Right lobe of liver (tissue), 6 donors: Measurements from ENCODE around the gene CORO7. TPM values are rescaled to one million over a fixed set of nuclear protein-coding genes. Genes with fewer than 3 reads are reported as not detected.

Experiments
- ATAC-seq, 4 donors: fragments of 200-7000 bp; cut with Tn5 transposase; one replicate each; pipeline ENCODE4 v1.9.1; 2020; ENCODE audit warnings: mild to moderate bottlenecking in 4 of 4, moderate library complexity in 4 of 4
- DNase-seq, 3 donors: peaks; one replicate each; pipeline ENCODE4 v3.0.0-alpha.2; 2020
- H3K27ac ChIP-seq, 3 donors: fragments of 200-600 bp; one replicate each; pipeline ENCODE4 v1.8.0; 2022
- H3K27me3 ChIP-seq, 2 donors: fragments of 200-600 bp; one replicate each; pipeline ENCODE4 v1.8.0; 2022
- H3K36me3 ChIP-seq, 4 donors: fragments of 200-600 bp; sonication (generic) in 1 of 4; one replicate each; pipeline versions ENCODE4 v1.5.1 to v1.8.0; 2017 to 2022; ENCODE audit warnings: control low read depth in 1 of 4
- H3K4me1 ChIP-seq, 4 donors: fragments of 200-600 bp; sonication (generic) in 1 of 4; one replicate each; pipeline versions ENCODE4 v1.5.1 to v1.8.0; 2017 to 2022; ENCODE audit warnings: control low read depth in 1 of 4
- H3K4me3 ChIP-seq, 3 donors: fragments of 200-600 bp; one replicate each; pipeline ENCODE4 v1.8.0; 2022
- H3K9me3 ChIP-seq, 4 donors: fragments of 200-600 bp; sonication (generic) in 1 of 4; one replicate each; pipeline versions ENCODE4 v1.5.1 to v1.8.0; 2017 to 2022; ENCODE audit warnings: control low read depth in 1 of 4
- POLR2A ChIP-seq: fragments of 450-650 bp; IDR thresholded peaks from one replicate; pipeline ENCODE4 v1.6.1; 2017; ENCODE audit warnings: antibody characterized with exemption, mild to moderate bottlenecking
- WGBS: methylation state at CpG from one replicate; pipeline ENCODE4 v1.1.6; 2018; ENCODE audit warnings: low coverage, low lambda C conversion rate; ENCODE audit not compliant: insufficient coverage; ENCODE audit errors: missing lambda C conversion rate; 5-methylcytosine and 5-hydroxymethylcytosine counted together
- intact Hi-C, 2 donors: fragments of 100-400 bp; cut with DNase I; formaldehyde crosslinking; loops; one replicate each; pipeline versions ENCODE4 v1.11.2 to v1.14.1; 2022
- total RNA-seq, 6 experiments: library from RNA; depleted of rRNA in 2 of 6; stranded (reverse); fragments of >200 nt in 2 of 6; fragmentation: NEBNext Ultra II Directional in 3 of 6; extraction: Animal tissue kit (Norgen Biotek cat#: 25700) in 3 of 6; gene quantifications; one replicate each; pipeline versions ENCODE4 v1.1.0 to v1.2.4, GENCODE V29; 2016 to 2023
- TF ChIP-seq, protein P1 (sequence below), 4 donors: fragments of 200-600 bp in 3 of 4; fragments of 450-650 bp in 1 of 4; IDR thresholded peaks; one replicate each; pipeline versions ENCODE4 v1.5.1 to v1.8.0; 2016 to 2022; ENCODE audit warnings: antibody characterized with exemption in 4 of 4, mild to moderate bottlenecking in 2 of 4
- donor health status: DM: no; HTN: yes; CAD: no.
- donor health status: DM: no; HTN: no; CAD: no.
- donor health status: DM: no; HTN: no; CAD: no.
- donor health status: DM: no; HTN: yes; CAD: no.
- donor health status: DM: no; HTN: yes; CAD: no.

Gene CORO7
- total RNA-seq, 6 experiments from 2014 or later: 7.8 to 22.9 (median 13.3) TPM

DNA sequence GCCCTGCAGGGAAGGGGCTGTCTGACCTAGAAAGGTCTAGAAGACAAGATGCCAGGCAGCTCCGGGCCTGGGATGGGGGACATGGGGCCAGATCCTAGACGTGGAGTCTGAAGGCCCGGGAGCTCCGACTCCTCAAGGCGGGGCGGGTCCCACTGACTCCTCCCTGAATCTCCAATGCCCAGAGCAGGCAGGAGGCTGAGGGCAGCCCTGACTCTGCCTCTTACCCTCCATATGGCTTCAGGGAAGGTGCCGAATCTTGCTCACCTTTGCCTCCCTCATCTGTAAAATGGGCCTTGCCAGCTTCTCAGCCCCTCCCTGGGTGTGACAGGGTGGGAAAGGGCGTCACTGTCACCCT lies 30.0 kb downstream of the CORO7 start:
- WGBS: 60% methylated on average over 1 of the region's 8 CpGs
- H3K36me3 ChIP-seq: peaks cover 0 to 21% (median 7%) of the 10 kb centered on the region in 4 donors
- intact Hi-C loops: no loop called here
- peak in 1 of 4 donors; percentile 5 for ATAC-seq
- H3K4me1 ChIP-seq: peaks cover 0 to 4% (median 0%) of the 10 kb centered on the region in 4 donors
- no peak overlapping the region for H3K27ac ChIP-seq
- H3K4me3 ChIP-seq: no peak overlapping the region
- H3K27me3 ChIP-seq: no peaks in the 10 kb centered on the region
- H3K9me3 ChIP-seq: no peaks in the 10 kb centered on the region
- TF ChIP-seq, protein P1, sequence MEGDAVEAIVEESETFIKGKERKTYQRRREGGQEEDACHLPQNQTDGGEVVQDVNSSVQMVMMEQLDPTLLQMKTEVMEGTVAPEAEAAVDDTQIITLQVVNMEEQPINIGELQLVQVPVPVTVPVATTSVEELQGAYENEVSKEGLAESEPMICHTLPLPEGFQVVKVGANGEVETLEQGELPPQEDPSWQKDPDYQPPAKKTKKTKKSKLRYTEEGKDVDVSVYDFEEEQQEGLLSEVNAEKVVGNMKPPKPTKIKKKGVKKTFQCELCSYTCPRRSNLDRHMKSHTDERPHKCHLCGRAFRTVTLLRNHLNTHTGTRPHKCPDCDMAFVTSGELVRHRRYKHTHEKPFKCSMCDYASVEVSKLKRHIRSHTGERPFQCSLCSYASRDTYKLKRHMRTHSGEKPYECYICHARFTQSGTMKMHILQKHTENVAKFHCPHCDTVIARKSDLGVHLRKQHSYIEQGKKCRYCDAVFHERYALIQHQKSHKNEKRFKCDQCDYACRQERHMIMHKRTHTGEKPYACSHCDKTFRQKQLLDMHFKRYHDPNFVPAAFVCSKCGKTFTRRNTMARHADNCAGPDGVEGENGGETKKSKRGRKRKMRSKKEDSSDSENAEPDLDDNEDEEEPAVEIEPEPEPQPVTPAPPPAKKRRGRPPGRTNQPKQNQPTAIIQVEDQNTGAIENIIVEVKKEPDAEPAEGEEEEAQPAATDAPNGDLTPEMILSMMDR (IDR thresholded peaks at IDR 0.05): no peak
- no peak for TF ChIP-seq POLR2A
- DNase-seq: peak in 1 of 3 donors; percentile 18

DNA sequence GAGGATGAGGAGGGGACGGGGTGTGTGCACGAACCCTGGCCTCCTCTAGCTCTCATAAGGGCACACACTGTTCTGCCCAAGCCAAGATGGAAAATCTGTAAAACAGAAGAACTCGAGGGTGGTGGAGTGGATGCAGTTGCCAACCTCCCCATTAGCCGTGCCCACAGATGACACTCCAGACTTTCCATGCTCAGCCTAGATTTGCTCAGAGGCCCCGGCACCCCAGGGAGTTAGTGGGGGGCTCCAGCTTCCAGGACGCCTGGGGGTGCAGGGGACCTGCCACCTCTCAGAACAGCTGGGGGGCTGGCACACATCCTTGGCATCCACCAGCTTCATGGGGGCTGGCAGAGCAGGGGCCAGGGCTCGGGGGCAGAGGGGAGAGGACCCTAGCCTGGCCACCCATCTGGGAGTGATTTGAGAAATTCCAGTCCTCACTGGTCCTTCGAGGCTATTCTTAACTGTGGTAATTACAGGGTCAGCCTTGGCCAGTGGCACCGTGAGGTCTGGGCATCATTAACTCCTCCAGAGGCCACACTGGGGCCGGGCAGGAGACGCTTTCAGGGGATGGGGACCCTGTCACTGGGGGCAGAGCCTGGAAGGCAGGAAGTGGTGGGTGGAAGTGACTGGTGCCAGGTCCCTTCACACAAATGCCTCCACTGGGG lies 30.5 kb downstream of the CORO7 start:
- Histone ChIP-seq H3K36me3 (peaks cover 0 to 26% (median 8%) of the 10 kb centered on the region in 4 donors), H3K4me1 (peaks cover 0 to 9% (median 0%) of the 10 kb centered on the region in 4 donors), H3K9me3 (no peaks in the 10 kb centered on the region), H3K27me3 (no peaks in the 10 kb centered on the region), H3K4me3 (no peak overlapping the region), H3K27ac (no peak overlapping the region)
- ATAC-seq (peak in 1 of 4 donors; percentile 1), DNase-seq (peak in 1 of 3 donors; percentile 10)
- WGBS: 74% methylated on average over 4 of the region's 11 CpGs
- TF ChIP-seq POLR2A: no peak
- TF ChIP-seq, protein P1 (IDR thresholded peaks at IDR 0.05): no peak
- intact Hi-C loops: no loop called here

DNA sequence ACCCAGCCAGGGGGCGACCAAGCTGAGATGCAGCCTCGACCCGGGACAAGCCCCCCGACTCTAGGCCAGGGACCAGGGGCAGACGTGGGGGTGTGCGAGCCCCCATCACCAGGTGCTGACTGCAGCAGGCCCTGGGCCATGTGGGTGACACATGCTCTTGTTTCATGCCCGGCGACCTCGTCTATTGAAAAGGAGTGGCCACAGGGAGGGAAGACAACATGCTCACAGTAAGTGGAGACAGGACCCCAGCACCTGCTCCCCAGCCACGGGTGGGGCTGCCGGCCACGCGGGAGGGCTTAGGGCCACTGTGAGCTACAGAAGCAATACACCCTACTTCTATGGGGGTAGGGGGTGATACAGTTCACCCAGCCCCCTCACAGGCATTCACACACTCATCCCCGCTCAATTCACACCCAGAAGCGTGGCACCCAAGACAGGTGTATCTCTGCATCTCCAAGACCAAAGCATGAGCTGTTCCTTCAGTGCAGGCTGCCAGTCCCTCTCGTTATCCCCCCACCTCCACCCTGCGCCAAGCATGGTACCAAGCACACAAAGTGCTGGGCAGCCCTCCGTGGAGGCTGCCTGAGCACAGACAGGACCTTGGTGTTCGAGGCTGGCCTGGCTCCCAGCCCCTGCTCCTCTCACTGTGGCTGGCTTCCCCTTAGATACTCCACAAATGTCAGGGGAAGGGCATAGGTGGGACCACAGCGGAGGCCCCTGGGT lies 31.2 kb downstream of the CORO7 start:
- H3K9me3 ChIP-seq: no peaks in the 10 kb centered on the region
- peaks cover 0 to 26% (median 9%) of the 10 kb centered on the region in 4 donors for H3K36me3 ChIP-seq
- H3K4me3 ChIP-seq: no peak overlapping the region
- no peak overlapping the region for H3K27ac ChIP-seq
- H3K4me1 ChIP-seq: peaks cover 0 to 16% (median 0%) of the 10 kb centered on the region in 4 donors
- DNase-seq (peak in 1 of 3 donors; percentile 29), ATAC-seq (peak in 2 of 4 donors; percentile 1 to 2)
- intact Hi-C loops: no loop called here
- WGBS: 79% methylated on average over 4 of the region's 20 CpGs
- TF ChIP-seq, protein P1 (IDR thresholded peaks at IDR 0.05): no peak
- no peak for TF ChIP-seq POLR2A
- H3K27me3 ChIP-seq: no peaks in the 10 kb centered on the region

DNA sequence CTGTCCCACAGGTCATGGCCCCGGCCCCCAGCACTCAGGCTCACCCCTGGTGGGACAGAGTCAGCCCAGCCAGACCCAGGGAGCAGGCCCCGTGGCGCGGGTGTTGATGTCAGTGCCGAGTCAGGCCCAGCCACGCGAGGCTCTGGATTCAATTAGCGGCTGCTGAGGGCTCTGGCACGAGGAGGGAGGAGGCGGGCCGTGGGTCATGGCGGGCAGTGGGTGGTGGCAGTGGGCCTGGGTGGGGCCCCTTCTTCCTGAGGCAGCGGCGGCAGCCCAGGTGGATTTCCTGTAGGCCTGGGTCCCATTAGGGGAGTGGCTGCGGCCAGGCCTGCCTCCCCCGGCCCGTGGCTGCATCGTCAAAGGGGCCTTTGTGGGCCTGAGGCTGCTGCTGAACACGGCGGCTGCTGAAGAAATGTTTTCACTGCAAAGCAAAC lies 31.9 kb downstream of the CORO7 start:
- 48% methylated on average over 7 of the region's 20 CpGs for WGBS
- intact Hi-C loops: no loop called here
- DNase-seq: peak in 1 of 3 donors; percentile 36
- H3K27me3 ChIP-seq: no peaks in the 10 kb centered on the region
- no peak overlapping the region for H3K4me3 ChIP-seq
- H3K4me1 ChIP-seq: peaks cover 0 to 19% (median 0%) of the 10 kb centered on the region in 4 donors
- no peak overlapping the region for H3K27ac ChIP-seq
- H3K9me3 ChIP-seq: no peaks in the 10 kb centered on the region
- ATAC-seq: peak in 2 of 4 donors; percentile 3 to 4
- H3K36me3 ChIP-seq: peaks cover 0 to 26% (median 9%) of the 10 kb centered on the region in 4 donors
- TF ChIP-seq POLR2A: no peak
- TF ChIP-seq, protein P1 (IDR thresholded peaks at IDR 0.05): no peak
